Measurements from ENCODE around the gene GCSH. TPM values are rescaled to one million over a fixed set of nuclear protein-coding genes. Genes with fewer than 3 reads are reported as not detected.

The GCSH gene
- total and polyA plus RNA-seq, 10 of the 15 experiments (the other 5 are each of a cell fraction or from before 2014, with no cell fraction given) = 14.7 to 108 (median 39.3) TPM

DNA sequence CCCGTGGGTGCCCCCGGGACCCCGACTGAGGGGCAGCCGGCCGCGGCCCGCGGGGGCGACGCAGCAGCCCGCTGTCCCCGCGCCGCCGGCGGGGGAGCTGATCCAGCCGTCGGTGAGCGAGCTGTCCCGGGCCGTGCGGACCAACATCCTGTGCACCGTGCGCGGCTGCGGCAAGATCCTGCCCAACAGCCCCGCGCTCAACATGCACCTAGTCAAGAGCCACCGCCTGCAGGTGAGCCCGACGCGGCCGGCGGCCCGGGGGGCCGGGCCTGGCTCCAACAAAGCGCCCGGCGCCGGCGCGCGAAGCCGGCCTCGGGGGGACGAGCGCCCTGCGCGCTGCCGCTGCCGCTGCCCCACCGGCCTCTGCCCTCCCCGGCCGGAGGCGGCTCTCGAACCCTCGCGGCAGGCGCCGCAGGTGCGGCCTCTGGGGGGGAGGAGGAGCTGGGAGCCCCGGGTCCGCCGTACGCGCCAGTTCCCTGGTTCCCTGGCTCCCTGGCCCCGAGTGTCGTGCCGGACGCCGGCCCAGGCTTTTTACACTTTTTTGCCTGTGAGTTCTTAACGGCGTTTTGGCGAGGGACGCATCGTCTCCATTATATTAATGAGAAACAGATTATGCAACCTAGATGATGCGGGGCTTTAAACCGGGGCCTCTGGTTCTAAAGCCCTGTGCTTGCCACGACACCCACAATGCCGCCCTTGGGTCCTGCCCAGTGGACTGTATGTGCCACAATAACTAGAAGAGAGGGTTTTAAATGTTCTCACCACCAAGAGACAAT is 60.0 kb downstream of the GCSH start (continued):
- TF ChIP-seq, protein P1, sequence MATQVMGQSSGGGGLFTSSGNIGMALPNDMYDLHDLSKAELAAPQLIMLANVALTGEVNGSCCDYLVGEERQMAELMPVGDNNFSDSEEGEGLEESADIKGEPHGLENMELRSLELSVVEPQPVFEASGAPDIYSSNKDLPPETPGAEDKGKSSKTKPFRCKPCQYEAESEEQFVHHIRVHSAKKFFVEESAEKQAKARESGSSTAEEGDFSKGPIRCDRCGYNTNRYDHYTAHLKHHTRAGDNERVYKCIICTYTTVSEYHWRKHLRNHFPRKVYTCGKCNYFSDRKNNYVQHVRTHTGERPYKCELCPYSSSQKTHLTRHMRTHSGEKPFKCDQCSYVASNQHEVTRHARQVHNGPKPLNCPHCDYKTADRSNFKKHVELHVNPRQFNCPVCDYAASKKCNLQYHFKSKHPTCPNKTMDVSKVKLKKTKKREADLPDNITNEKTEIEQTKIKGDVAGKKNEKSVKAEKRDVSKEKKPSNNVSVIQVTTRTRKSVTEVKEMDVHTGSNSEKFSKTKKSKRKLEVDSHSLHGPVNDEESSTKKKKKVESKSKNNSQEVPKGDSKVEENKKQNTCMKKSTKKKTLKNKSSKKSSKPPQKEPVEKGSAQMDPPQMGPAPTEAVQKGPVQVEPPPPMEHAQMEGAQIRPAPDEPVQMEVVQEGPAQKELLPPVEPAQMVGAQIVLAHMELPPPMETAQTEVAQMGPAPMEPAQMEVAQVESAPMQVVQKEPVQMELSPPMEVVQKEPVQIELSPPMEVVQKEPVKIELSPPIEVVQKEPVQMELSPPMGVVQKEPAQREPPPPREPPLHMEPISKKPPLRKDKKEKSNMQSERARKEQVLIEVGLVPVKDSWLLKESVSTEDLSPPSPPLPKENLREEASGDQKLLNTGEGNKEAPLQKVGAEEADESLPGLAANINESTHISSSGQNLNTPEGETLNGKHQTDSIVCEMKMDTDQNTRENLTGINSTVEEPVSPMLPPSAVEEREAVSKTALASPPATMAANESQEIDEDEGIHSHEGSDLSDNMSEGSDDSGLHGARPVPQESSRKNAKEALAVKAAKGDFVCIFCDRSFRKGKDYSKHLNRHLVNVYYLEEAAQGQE (IDR thresholded peaks at IDR 0.05; ENCODE audit: low read depth, low read length) = no peak
- TF ChIP-seq, protein P2, sequence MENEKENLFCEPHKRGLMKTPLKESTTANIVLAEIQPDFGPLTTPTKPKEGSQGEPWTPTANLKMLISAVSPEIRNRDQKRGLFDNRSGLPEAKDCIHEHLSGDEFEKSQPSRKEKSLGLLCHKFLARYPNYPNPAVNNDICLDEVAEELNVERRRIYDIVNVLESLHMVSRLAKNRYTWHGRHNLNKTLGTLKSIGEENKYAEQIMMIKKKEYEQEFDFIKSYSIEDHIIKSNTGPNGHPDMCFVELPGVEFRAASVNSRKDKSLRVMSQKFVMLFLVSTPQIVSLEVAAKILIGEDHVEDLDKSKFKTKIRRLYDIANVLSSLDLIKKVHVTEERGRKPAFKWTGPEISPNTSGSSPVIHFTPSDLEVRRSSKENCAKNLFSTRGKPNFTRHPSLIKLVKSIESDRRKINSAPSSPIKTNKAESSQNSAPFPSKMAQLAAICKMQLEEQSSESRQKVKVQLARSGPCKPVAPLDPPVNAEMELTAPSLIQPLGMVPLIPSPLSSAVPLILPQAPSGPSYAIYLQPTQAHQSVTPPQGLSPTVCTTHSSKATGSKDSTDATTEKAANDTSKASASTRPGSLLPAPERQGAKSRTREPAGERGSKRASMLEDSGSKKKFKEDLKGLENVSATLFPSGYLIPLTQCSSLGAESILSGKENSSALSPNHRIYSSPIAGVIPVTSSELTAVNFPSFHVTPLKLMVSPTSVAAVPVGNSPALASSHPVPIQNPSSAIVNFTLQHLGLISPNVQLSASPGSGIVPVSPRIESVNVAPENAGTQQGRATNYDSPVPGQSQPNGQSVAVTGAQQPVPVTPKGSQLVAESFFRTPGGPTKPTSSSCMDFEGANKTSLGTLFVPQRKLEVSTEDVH (IDR thresholded peaks at IDR 0.05; ENCODE audit: low read depth, partially characterized antibody) = no peak
- TF ChIP-seq, protein P3, sequence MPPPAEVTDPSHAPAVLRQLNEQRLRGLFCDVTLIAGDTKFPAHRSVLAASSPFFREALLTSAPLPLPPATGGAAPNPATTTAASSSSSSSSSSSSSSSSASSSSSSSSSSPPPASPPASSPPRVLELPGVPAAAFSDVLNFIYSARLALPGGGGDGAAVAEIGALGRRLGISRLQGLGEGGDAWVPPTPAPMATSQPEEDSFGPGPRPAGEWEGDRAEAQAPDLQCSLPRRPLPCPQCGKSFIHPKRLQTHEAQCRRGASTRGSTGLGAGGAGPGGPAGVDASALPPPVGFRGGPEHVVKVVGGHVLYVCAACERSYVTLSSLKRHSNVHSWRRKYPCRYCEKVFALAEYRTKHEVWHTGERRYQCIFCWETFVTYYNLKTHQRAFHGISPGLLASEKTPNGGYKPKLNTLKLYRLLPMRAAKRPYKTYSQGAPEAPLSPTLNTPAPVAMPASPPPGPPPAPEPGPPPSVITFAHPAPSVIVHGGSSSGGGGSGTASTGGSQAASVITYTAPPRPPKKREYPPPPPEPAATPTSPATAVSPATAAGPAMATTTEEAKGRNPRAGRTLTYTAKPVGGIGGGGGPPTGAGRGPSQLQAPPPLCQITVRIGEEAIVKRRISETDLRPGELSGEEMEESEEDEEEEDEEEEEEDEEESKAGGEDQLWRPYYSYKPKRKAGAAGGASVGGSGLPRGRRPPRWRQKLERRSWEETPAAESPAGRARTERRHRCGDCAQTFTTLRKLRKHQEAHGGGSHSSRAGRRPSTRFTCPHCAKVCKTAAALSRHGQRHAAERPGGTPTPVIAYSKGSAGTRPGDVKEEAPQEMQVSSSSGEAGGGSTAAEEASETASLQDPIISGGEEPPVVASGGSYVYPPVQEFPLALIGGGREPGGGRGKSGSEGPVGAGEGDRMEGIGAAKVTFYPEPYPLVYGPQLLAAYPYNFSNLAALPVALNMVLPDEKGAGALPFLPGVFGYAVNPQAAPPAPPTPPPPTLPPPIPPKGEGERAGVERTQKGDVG (CRISPR knock-in tag; IDR thresholded peaks at IDR 0.05) = no peak
- TF ChIP-seq, protein P4, sequence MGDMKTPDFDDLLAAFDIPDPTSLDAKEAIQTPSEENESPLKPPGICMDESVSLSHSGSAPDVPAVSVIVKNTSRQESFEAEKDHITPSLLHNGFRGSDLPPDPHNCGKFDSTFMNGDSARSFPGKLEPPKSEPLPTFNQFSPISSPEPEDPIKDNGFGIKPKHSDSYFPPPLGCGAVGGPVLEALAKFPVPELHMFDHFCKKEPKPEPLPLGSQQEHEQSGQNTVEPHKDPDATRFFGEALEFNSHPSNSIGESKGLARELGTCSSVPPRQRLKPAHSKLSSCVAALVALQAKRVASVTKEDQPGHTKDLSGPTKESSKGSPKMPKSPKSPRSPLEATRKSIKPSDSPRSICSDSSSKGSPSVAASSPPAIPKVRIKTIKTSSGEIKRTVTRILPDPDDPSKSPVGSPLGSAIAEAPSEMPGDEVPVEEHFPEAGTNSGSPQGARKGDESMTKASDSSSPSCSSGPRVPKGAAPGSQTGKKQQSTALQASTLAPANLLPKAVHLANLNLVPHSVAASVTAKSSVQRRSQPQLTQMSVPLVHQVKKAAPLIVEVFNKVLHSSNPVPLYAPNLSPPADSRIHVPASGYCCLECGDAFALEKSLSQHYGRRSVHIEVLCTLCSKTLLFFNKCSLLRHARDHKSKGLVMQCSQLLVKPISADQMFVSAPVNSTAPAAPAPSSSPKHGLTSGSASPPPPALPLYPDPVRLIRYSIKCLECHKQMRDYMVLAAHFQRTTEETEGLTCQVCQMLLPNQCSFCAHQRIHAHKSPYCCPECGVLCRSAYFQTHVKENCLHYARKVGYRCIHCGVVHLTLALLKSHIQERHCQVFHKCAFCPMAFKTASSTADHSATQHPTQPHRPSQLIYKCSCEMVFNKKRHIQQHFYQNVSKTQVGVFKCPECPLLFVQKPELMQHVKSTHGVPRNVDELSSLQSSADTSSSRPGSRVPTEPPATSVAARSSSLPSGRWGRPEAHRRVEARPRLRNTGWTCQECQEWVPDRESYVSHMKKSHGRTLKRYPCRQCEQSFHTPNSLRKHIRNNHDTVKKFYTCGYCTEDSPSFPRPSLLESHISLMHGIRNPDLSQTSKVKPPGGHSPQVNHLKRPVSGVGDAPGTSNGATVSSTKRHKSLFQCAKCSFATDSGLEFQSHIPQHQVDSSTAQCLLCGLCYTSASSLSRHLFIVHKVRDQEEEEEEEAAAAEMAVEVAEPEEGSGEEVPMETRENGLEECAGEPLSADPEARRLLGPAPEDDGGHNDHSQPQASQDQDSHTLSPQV (IDR thresholded peaks at IDR 0.05) = no peak
- TF ChIP-seq, protein P5, sequence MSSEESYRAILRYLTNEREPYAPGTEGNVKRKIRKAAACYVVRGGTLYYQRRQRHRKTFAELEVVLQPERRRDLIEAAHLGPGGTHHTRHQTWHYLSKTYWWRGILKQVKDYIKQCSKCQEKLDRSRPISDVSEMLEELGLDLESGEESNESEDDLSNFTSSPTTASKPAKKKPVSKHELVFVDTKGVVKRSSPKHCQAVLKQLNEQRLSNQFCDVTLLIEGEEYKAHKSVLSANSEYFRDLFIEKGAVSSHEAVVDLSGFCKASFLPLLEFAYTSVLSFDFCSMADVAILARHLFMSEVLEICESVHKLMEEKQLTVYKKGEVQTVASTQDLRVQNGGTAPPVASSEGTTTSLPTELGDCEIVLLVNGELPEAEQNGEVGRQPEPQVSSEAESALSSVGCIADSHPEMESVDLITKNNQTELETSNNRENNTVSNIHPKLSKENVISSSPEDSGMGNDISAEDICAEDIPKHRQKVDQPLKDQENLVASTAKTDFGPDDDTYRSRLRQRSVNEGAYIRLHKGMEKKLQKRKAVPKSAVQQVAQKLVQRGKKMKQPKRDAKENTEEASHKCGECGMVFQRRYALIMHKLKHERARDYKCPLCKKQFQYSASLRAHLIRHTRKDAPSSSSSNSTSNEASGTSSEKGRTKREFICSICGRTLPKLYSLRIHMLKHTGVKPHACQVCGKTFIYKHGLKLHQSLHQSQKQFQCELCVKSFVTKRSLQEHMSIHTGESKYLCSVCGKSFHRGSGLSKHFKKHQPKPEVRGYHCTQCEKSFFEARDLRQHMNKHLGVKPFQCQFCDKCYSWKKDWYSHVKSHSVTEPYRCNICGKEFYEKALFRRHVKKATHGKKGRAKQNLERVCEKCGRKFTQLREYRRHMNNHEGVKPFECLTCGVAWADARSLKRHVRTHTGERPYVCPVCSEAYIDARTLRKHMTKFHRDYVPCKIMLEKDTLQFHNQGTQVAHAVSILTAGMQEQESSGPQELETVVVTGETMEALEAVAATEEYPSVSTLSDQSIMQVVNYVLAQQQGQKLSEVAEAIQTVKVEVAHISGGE (CRISPR knock-in tag; IDR thresholded peaks at IDR 0.05) = no peak
- no peak for TF ChIP-seq CBFB (IDR thresholded peaks at IDR 0.05; ENCODE audit: low read depth)
- no peak for TF ChIP-seq SUZ12 (IDR thresholded peaks at IDR 0.05; ENCODE audit: unreplicated experiment)
- peak; percentile 72 for TF ChIP-seq IKZF1 (conservative IDR thresholded peaks at IDR 0.05)
- no peak for TF ChIP-seq MTA2 (IDR thresholded peaks at IDR 0.05; ENCODE audit: low read depth)
- 0 out of 2 replicates have a peak, but pooled peaks have one; percentile 0 for TF ChIP-seq NR2C1 (IDR thresholded peaks at IDR 0.05)
